HEK293 (cell line): ENCODE data around the gene MRPL36.

Experiments
- CTCF ChIP-seq: fragments of 450-650 bp; formaldehyde crosslinking; IDR thresholded peaks from 2 replicates; pipeline ENCODE4 v1.5.1; 2016; ENCODE audit warnings: missing biosample characterization, missing genetic modification characterization
- INSM2 ChIP-seq: fragments of 450-650 bp; formaldehyde crosslinking; IDR thresholded peaks from 2 replicates; pipeline ENCODE4 v1.5.1; 2016; ENCODE audit warnings: missing biosample characterization, missing genetic modification characterization
- KLF17 ChIP-seq: fragments of 450-650 bp; formaldehyde crosslinking; IDR thresholded peaks from 2 replicates; pipeline ENCODE4 v1.5.1; 2016; ENCODE audit warnings: missing biosample characterization, missing genetic modification characterization
- MEIS1 ChIP-seq: sonication (generic); formaldehyde crosslinking; IDR thresholded peaks from 2 replicates; pipeline ENCODE4 v1.8.1; 2022; ENCODE audit warnings: missing genetic modification reagents, mild to moderate bottlenecking, borderline replicate concordance
- MYNN ChIP-seq: fragments of 450-650 bp; formaldehyde crosslinking; IDR thresholded peaks from 2 replicates; pipeline ENCODE4 v1.5.1; 2016; ENCODE audit warnings: missing biosample characterization, missing genetic modification characterization, borderline replicate concordance
- PBX3 ChIP-seq: sonication (generic); formaldehyde crosslinking; IDR thresholded peaks from 2 replicates; pipeline ENCODE4 v1.8.1; 2022; ENCODE audit warnings: mild to moderate bottlenecking, moderate library complexity, missing genetic modification reagents
- TCF7L2 ChIP-seq: IDR thresholded peaks from 2 replicates; pipeline ENCODE4 v1.6.1; 2011; ENCODE audit warnings: low read depth, mild to moderate bottlenecking, inconsistent platforms, low read length, moderate library complexity, borderline replicate concordance
- ZBTB10 ChIP-seq: fragments of 450-650 bp; formaldehyde crosslinking; IDR thresholded peaks from 2 replicates; pipeline ENCODE4 v1.5.1; 2016; ENCODE audit warnings: missing biosample characterization, missing genetic modification characterization
- ZBTB17 ChIP-seq: fragments of 450-650 bp; formaldehyde crosslinking; IDR thresholded peaks from 2 replicates; pipeline ENCODE4 v1.5.1; 2016; ENCODE audit warnings: missing biosample characterization, missing genetic modification characterization
- ZFP3 ChIP-seq: fragments of 450-650 bp; formaldehyde crosslinking; IDR thresholded peaks from 2 replicates; pipeline ENCODE4 v1.5.1; 2016; ENCODE audit warnings: low read depth, missing biosample characterization, missing genetic modification characterization
- ZNF112 ChIP-seq: fragments of 450-650 bp; formaldehyde crosslinking; IDR thresholded peaks from 2 replicates; pipeline ENCODE4 v1.5.0; 2017; ENCODE audit warnings: missing biosample characterization, missing genetic modification characterization
- ZNF133 ChIP-seq: fragments of 450-650 bp; formaldehyde crosslinking; IDR thresholded peaks from 2 replicates; pipeline ENCODE4 v1.5.1; 2016; ENCODE audit warnings: missing biosample characterization, missing genetic modification characterization
- ZNF146 ChIP-seq: fragments of 450-650 bp; formaldehyde crosslinking; IDR thresholded peaks from 2 replicates; pipeline ENCODE4 v1.5.1; 2016; ENCODE audit warnings: missing biosample characterization, missing genetic modification characterization
- ZNF169 ChIP-seq: fragments of 450-650 bp; formaldehyde crosslinking; IDR thresholded peaks from 2 replicates; pipeline ENCODE4 v1.5.1; 2016; ENCODE audit warnings: missing biosample characterization, missing genetic modification characterization
- ZNF18 ChIP-seq: fragments of 450-650 bp; formaldehyde crosslinking; IDR thresholded peaks from 2 replicates; pipeline ENCODE4 v1.5.1; 2016; ENCODE audit warnings: missing biosample characterization, missing genetic modification characterization
- ZNF211 ChIP-seq: fragments of 450-650 bp; formaldehyde crosslinking; IDR thresholded peaks from 2 replicates; pipeline ENCODE4 v1.5.1; 2016; ENCODE audit warnings: low read depth, missing biosample characterization, missing genetic modification characterization
- ZNF214 ChIP-seq: fragments of 450-650 bp; formaldehyde crosslinking; IDR thresholded peaks from 2 replicates; pipeline ENCODE4 v1.5.1; 2017; ENCODE audit warnings: missing biosample characterization, mild to moderate bottlenecking, missing genetic modification characterization, borderline replicate concordance
- ZNF223 ChIP-seq: fragments of 450-650 bp; formaldehyde crosslinking; IDR thresholded peaks from 2 replicates; pipeline ENCODE4 v1.5.1; 2016; ENCODE audit warnings: missing biosample characterization, missing genetic modification characterization
- ZNF239 ChIP-seq: fragments of 450-650 bp; formaldehyde crosslinking; IDR thresholded peaks from 2 replicates; pipeline ENCODE4 v1.5.1; 2016; ENCODE audit warnings: missing biosample characterization, missing genetic modification characterization
- ZNF248 ChIP-seq: fragments of 450-650 bp; formaldehyde crosslinking; IDR thresholded peaks from 2 replicates; pipeline ENCODE4 v1.5.1; 2017; ENCODE audit warnings: missing biosample characterization, missing genetic modification characterization
- ZNF274 ChIP-seq, 2 experiments: fragments of 200-500 bp in 1 of 2; fragments of 450-650 bp in 1 of 2; sonication (Bioruptor generic) in 1 of 2; formaldehyde crosslinking in 1 of 2; IDR thresholded peaks; 2 replicates each; pipeline versions ENCODE4 v1.5.1 to v1.6.1; 2014 to 2016; ENCODE audit warnings: borderline replicate concordance in 1 of 2, inconsistent platforms in 1 of 2, low read length in 1 of 2, missing biosample characterization in 1 of 2, missing genetic modification characterization in 1 of 2
- ZNF366 ChIP-seq: fragments of 450-650 bp; formaldehyde crosslinking; conservative IDR thresholded peaks from 2 replicates; pipeline ENCODE4 v1.5.1; 2016; ENCODE audit warnings: missing biosample characterization, missing genetic modification characterization
- ZNF37A ChIP-seq: fragments of 450-650 bp; IDR thresholded peaks from 2 replicates; pipeline ENCODE4 v1.5.1; 2018; ENCODE audit warnings: missing biosample characterization, missing genetic modification characterization
- ZNF561 ChIP-seq: fragments of 450-650 bp; IDR thresholded peaks from 2 replicates; pipeline ENCODE4 v1.5.1; 2018; ENCODE audit warnings: missing biosample characterization, missing genetic modification characterization, borderline replicate concordance
- ZNF623 ChIP-seq: fragments of 450-650 bp; formaldehyde crosslinking; IDR thresholded peaks from 2 replicates; pipeline ENCODE4 v1.5.1; 2016; ENCODE audit warnings: missing biosample characterization, missing genetic modification characterization
- ZNF626 ChIP-seq: fragments of 450-650 bp; sonication (Bioruptor Pico); formaldehyde crosslinking; IDR thresholded peaks from 2 replicates; pipeline ENCODE4 v1.5.1; 2018; ENCODE audit warnings: missing biosample characterization, missing genetic modification characterization, inconsistent platforms
- ZNF664 ChIP-seq: fragments of 450-650 bp; formaldehyde crosslinking; IDR thresholded peaks from 2 replicates; pipeline ENCODE4 v1.5.1; 2016; ENCODE audit warnings: missing biosample characterization, missing genetic modification characterization
- ZNF670 ChIP-seq: fragments of 450-650 bp; formaldehyde crosslinking; IDR thresholded peaks from 2 replicates; pipeline ENCODE4 v1.5.1; 2016; ENCODE audit warnings: missing biosample characterization, missing genetic modification characterization, low read depth
- ZNF776 ChIP-seq: fragments of 450-650 bp; formaldehyde crosslinking; IDR thresholded peaks from 2 replicates; pipeline ENCODE4 v1.5.0; 2017; ENCODE audit warnings: missing biosample characterization, missing genetic modification characterization, borderline replicate concordance
- ZNF777 ChIP-seq: fragments of 450-650 bp; formaldehyde crosslinking; IDR thresholded peaks from 2 replicates; pipeline ENCODE4 v1.5.1; 2017; ENCODE audit warnings: missing biosample characterization, missing genetic modification characterization, borderline replicate concordance
- ZNF830 ChIP-seq: fragments of 450-650 bp; IDR thresholded peaks from 2 replicates; pipeline ENCODE4 v1.5.0; 2018; ENCODE audit warnings: missing biosample characterization, missing genetic modification characterization, low read depth, mild to moderate bottlenecking, moderate library complexity
- ZSCAN23 ChIP-seq: fragments of 450-650 bp; formaldehyde crosslinking; IDR thresholded peaks from 2 replicates; pipeline ENCODE4 v1.5.1; 2016; ENCODE audit warnings: missing biosample characterization, missing genetic modification characterization

Gene MRPL36

GRCh38 chr5:1783216-1783554 is 16.5 kb downstream of the MRPL36 start (continued):
- TF ChIP-seq ZNF561 (tag by site-specific recombination) (peak; percentile 78; the same call in 1 of the 2 replicates), ZNF239 (tag by site-specific recombination) (no peak), INSM2 (tag by site-specific recombination) (peak; percentile 65), ZNF133 (tag by site-specific recombination) (no peak), MYNN (tag by site-specific recombination) (no peak), PBX3 (CRISPR knock-in tag) (no peak), ZNF18 (tag by site-specific recombination) (no peak), MEIS1 (peak; percentile 94), ZNF248 (tag by site-specific recombination) (no peak), ZNF37A (no peak), ZNF776 (no peak), ZSCAN23 (tag by site-specific recombination) (no peak), ZBTB17 (no peak), ZNF112 (tag by site-specific recombination) (no peak), KLF17 (peak; percentile 97), ZNF664 (tag by site-specific recombination) (no peak), ZNF366 (tag by site-specific recombination) (no peak; the same call in 1 of the 2 replicates), ZNF169 (no peak), ZBTB10 (tag by site-specific recombination) (no peak), ZNF626 (tag by site-specific recombination) (no peak), ZNF777 (no peak), ZFP3 (tag by site-specific recombination) (no peak), ZNF214 (tag by site-specific recombination) (no peak), ZNF274 (IDR thresholded peaks at IDR 0.05; ENCODE audit: low read length) (no peak), ZNF274 (tag by site-specific recombination; IDR thresholded peaks at IDR 0.05; ENCODE audit: borderline replicate concordance) (no peak), TCF7L2 (no peak), ZNF830 (no peak), ZNF146 (tag by site-specific recombination) (no peak), ZNF211 (no peak), CTCF (tag by site-specific recombination) (no peak), ZNF223 (tag by site-specific recombination) (no peak), ZNF623 (tag by site-specific recombination) (no peak), ZNF670 (tag by site-specific recombination) (no peak)
